IPS-15b (cell line): ENCODE results near the gene PSMD7.

ENCODE experiments used
- H3K27me3 ChIP-seq: one replicate; pipeline ENCODE4 v1.6.1; 2013; ENCODE audit warnings: low read length; ENCODE audit not compliant: control insufficient read depth, insufficient read depth
- H3K36me3 ChIP-seq: one replicate; pipeline ENCODE4 v1.6.1; 2013; ENCODE audit warnings: low read length; ENCODE audit not compliant: control insufficient read depth, insufficient read depth
- H3K4me1 ChIP-seq: one replicate; pipeline ENCODE4 v1.6.1; 2013; ENCODE audit warnings: mild to moderate bottlenecking, low read length; ENCODE audit not compliant: control insufficient read depth, insufficient read depth
- H3K4me3 ChIP-seq: one replicate; pipeline ENCODE4 v1.5.1; 2013; ENCODE audit warnings: low read depth, low read length
- H3K9ac ChIP-seq: one replicate; pipeline ENCODE4 v1.6.1; 2013; ENCODE audit warnings: low read depth, mild to moderate bottlenecking, low read length
- H3K9me3 ChIP-seq: one replicate; pipeline ENCODE4 v1.6.1; 2013; ENCODE audit warnings: mild to moderate bottlenecking, low read length; ENCODE audit not compliant: control insufficient read depth, insufficient read depth

The PSMD7 gene

DNA sequence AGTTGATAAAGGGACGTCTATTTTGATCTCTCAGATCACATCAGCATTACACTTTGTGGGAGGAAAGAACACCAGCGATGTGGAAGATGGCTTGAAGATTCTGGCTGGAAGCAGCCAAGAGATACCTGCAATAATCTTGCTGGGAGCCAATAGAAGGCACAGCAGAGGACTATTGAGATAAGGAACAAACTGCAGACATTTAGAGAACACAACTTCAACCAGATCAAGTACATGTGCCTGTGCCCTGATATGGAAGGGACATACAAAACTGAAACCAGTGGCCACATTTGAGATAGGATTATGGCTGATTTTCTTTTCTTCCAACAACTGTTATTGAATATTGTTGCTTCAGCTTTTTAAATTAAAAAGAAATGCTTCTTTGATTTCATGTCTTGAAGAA is 18.6 kb upstream of the PSMD7 start:
- Histone ChIP-seq H3K9me3 (no peaks in the 10 kb centered on the region), H3K4me3 (no peak overlapping the region), H3K36me3 (no peaks in the 10 kb centered on the region), H3K4me1 (peaks cover 14% of the 10 kb centered on the region), H3K27me3 (no peaks in the 10 kb centered on the region), H3K9ac (no peak overlapping the region)

DNA sequence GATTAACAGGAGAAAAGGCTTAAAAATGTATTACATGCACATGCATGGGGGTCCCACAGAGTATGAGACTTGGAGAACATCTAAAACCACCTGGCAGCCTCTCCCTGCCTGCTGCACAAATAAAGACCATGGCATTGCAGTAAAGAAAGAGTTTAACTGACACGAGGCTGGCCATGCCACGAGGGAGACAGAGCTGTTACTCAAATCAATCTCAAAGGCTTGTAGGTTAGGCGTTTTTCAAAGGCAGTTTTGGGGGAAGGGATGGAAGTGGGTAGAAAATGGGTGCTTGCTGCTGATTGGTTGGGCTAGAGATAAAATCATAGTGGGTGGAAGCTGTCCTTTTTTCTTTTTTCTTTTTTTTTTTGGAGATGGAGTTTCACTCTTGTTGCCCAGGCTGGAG is 17.3 kb upstream of the PSMD7 start:
- Histone ChIP-seq H3K9ac (no peak overlapping the region), H3K36me3 (no peaks in the 10 kb centered on the region), H3K9me3 (no peaks in the 10 kb centered on the region), H3K27me3 (no peaks in the 10 kb centered on the region), H3K4me1 (peaks cover 14% of the 10 kb centered on the region), H3K4me3 (no peak overlapping the region)

DNA sequence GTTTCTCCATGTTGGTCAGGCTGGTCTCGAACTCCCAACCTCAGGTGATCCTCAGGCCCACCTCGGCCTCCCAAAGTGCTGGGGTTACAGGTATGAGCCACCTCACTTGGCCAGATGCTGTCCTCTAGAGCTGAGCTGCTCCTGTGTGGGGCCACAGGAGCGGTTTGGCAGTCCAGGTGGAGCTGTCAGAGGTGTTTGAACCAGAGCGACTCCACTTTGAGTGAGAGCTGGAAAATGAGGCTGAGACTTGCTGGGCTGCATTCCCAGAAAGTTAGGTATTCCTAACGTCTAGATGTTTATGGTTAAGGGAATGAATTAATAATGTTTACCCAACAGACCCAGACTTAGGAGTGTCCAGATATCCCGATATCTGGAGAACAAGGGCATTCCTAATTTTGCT is 16.8 kb upstream of the PSMD7 start:
- H3K9me3 ChIP-seq: no peaks in the 10 kb centered on the region
- H3K36me3 ChIP-seq: no peaks in the 10 kb centered on the region
- peaks cover 14% of the 10 kb centered on the region for H3K4me1 ChIP-seq
- H3K9ac ChIP-seq: no peak overlapping the region
- H3K4me3 ChIP-seq: no peak overlapping the region
- H3K27me3 ChIP-seq: no peaks in the 10 kb centered on the region

DNA sequence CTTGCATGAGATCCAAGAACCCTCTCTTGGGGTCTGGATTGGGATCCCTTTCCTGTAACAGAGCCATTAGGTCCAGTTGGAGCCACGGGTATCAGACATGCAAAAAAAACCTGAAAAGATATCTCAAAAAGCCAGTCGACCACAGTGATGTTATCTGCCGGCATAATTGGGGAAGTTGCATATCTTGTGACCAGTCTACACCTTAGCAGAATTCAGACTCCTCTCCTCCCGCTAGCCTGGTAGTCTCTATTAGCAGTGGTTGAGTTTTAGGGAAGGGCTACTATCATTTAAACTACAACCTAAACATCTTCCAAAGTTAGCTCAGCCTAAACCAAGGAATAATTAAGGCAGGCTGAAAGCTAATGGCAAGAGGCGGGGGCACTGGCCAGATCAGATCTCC is 16.2 kb upstream of the PSMD7 start:
- H3K4me1 ChIP-seq: peaks cover 11% of the 10 kb centered on the region
- no peak overlapping the region for H3K9ac ChIP-seq
- H3K27me3 ChIP-seq: no peaks in the 10 kb centered on the region
- H3K9me3 ChIP-seq: no peaks in the 10 kb centered on the region
- H3K4me3 ChIP-seq: no peak overlapping the region
- no peaks in the 10 kb centered on the region for H3K36me3 ChIP-seq

DNA sequence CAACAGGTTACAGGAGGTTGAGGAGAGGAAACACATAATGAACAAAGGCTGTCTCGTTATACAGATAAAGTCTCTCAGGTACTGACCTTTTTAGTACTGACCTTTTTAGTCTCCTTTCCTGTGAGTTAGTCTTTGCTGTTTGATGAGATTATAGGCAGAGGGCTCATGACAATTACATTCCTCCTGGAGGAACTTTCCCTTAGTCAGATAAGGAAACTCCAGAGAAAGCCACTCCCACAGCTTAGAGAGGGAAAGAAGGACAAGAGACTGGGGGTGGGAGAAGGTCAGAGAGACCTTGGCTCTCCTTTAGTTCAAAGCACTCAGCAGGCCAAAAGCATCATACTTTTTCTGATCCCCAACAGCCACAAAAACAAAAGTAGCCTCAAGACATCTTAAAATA is 15.3 kb upstream of the PSMD7 start:
- Histone ChIP-seq H3K27me3 (no peaks in the 10 kb centered on the region), H3K4me1 (peaks cover 6% of the 10 kb centered on the region), H3K36me3 (no peaks in the 10 kb centered on the region), H3K9ac (no peak overlapping the region), H3K4me3 (no peak overlapping the region), H3K9me3 (no peaks in the 10 kb centered on the region)

DNA sequence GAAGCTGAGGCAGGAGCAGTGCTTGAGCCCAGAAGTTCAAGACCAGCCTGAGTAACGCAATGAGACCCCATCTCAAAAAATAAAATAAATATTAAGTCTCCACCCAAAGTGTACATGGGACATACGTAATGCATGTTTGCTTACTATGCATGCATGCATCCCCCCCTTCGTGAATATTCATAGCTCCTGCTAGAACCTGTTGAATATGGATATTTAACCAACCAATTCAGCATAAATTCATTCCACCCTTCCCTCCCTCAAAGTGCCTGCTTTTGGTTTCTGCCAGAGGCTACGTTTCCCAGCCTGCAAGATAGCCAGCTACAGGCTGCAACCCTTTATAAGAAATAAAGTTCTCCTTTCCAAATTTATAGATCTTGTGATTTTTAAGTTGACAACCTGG is 12.9 kb upstream of the PSMD7 start:
- Histone ChIP-seq H3K9ac (no peak overlapping the region), H3K9me3 (no peaks in the 10 kb centered on the region), H3K4me3 (no peak overlapping the region), H3K27me3 (no peaks in the 10 kb centered on the region), H3K4me1 (peaks cover 4% of the 10 kb centered on the region), H3K36me3 (no peaks in the 10 kb centered on the region)

DNA sequence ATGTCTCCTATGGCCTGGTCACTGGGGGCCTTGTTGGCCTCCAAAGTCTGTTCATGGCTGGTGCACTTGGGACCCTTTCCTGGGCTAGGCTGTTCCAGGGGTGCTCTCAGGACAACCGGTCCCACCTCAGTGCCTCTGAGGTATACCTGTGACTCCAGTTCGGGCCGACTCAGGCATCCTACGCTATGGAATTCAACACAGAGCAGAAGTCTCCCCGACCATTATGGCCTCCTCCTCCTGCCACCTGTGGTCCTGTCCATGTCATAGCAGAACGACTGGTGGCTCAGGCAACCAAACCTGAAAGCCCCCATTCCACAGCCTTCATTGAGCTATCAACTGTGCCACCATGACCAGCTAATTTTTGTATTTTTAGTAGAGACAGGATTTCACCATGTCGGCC is 8.5 kb upstream of the PSMD7 start:
- H3K4me3 ChIP-seq: no peak overlapping the region
- no peaks in the 10 kb centered on the region for H3K9me3 ChIP-seq
- no peaks in the 10 kb centered on the region for H3K4me1 ChIP-seq
- H3K36me3 ChIP-seq: no peaks in the 10 kb centered on the region
- H3K27me3 ChIP-seq: no peaks in the 10 kb centered on the region
- no peak overlapping the region for H3K9ac ChIP-seq

DNA sequence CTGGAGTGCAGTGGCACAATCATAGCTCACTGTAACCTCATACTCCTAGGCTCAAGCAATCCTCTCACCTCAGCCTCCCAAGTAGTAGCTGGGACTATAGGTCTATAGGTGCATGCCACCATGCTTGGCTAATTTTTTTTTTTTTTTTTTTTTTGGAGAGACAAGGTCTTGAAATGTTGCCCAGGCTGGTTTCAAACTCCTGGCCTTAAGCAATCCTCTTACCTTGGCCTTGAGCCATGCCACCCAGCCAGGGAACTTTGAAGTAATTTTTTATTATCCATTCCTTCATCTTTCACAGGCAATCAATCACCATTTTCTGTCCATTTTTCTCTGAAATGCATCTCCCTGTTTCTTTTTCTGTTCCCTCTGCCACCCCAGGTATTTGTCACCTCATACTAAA is 6.3 kb upstream of the PSMD7 start:
- no peaks in the 10 kb centered on the region for H3K36me3 ChIP-seq
- no peak overlapping the region for H3K9ac ChIP-seq
- H3K27me3 ChIP-seq: no peaks in the 10 kb centered on the region
- no peaks in the 10 kb centered on the region for H3K4me1 ChIP-seq
- H3K9me3 ChIP-seq: no peaks in the 10 kb centered on the region
- no peak overlapping the region for H3K4me3 ChIP-seq

DNA sequence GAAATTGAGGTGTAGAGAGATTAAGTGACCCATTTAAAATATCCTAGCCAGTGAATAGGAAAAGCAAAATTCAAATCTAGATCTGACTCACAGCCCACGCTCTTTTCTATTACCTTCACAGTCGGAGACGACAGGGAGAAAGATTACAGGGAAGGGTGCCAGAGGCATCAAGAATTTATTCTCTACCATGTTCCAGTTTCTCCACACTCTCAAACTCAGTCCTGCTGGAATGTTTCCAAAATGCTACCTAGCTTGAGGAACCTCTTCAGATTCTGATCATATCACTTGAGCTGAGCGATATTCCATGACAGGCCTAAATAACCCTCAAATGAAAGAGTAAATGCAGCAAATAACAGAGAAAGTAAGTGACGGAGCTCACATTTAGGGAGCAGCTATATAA is 5.4 kb upstream of the PSMD7 start:
- H3K36me3 ChIP-seq: no peaks in the 10 kb centered on the region
- no peak overlapping the region for H3K4me3 ChIP-seq
- H3K9ac ChIP-seq: no peak overlapping the region
- H3K9me3 ChIP-seq: no peaks in the 10 kb centered on the region
- H3K4me1 ChIP-seq: no peaks in the 10 kb centered on the region
- H3K27me3 ChIP-seq: no peaks in the 10 kb centered on the region

DNA sequence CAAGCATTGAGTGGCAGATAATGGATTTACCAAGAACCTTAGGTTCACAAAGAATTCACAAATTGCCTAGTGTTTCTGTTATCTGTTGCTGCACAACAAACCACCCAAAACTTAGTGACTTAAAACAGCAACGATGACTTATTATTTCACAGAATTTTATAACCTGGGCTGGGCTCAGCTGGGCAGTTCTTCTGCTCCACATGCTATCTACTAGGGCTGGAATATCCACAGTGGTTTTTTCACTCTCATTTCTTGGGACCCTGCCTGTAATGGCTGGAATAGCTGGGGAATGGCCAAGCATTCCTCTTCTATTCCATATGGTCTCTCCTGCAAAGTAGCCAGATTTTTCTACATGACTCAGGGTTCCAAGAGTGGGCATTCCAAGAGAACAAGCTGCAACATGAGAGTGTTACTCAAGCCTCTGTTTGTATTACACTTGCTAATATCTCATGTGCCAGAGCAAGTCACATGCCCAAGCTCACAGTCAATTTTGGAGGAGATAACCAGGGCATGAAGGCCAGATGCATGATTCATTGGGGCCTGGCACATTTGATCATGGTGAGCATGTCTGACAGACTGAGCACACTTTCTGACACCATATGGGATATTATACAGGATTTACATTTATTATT is 4.9 kb upstream of the PSMD7 start:
- no peak overlapping the region for H3K4me3 ChIP-seq
- no peaks in the 10 kb centered on the region for H3K27me3 ChIP-seq
- no peaks in the 10 kb centered on the region for H3K9me3 ChIP-seq
- H3K9ac ChIP-seq: no peak overlapping the region
- no peaks in the 10 kb centered on the region for H3K4me1 ChIP-seq
- no peaks in the 10 kb centered on the region for H3K36me3 ChIP-seq

DNA sequence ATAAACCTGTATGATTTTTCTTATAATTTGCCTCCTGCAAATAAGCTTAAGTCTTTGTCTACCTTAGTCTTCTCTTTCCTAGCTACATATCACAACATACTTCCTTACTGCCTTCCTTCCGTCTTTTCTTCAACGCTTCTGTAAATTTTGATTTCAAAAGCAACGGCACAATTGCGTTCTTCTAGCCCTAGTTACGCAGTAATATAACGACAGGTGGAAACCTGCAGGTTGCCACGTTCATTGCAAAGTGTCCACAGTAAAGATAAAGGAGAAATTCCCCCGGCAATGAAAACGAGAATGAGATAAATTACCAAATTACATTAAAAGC is 546 bp upstream of the PSMD7 start:
- Histone ChIP-seq H3K27me3 (no peaks in the 10 kb centered on the region), H3K4me3 (peak overlapping the region; percentile 84), H3K9me3 (no peaks in the 10 kb centered on the region), H3K9ac (peak overlapping the region; percentile 47), H3K4me1 (no peaks in the 10 kb centered on the region), H3K36me3 (peaks cover 15% of the 10 kb centered on the region)

DNA sequence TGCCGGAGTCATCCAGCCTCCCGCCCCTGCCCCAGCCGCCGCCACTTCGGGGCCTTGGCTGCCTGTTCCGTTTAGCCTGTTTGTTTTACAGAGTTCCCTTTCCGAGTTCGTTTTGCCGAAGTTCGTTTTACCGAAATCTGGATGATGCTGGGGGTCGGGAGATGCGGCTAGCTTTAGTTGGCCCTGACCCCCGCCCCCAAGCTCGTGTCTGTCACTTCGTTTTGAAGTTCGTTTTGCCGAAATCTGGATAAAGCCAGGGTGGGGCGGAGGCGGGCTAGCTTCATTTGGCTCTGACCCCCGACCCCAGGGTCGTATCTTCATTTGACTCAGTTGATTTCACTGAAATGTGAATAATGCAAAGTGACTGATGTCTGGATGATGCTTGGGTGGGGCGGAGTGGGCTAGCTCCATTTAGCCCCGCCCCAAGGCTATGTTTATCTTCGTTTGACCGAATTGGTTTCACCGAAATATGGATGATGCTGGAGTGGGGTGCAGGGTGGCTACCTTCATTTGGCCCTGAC is 591 bp downstream of the PSMD7 start:
- H3K27me3 ChIP-seq: no peaks in the 10 kb centered on the region
- H3K4me3 ChIP-seq: peak overlapping the region; percentile 84
- no peaks in the 10 kb centered on the region for H3K4me1 ChIP-seq
- no peaks in the 10 kb centered on the region for H3K9me3 ChIP-seq
- peak overlapping the region; percentile 97 for H3K9ac ChIP-seq
- H3K36me3 ChIP-seq: peaks cover 27% of the 10 kb centered on the region
